K562 (cell line): Measurements from ENCODE around the gene MYO3B. TPM values are rescaled to one million over a fixed set of nuclear protein-coding genes. Genes with fewer than 3 reads are reported as not detected.

Experiments
- ATAC-seq: fragments of 200-7000 bp; cut with Tn5 transposase; 3 replicates; pipeline ENCODE4 v1.9.1; 2020; ENCODE audit warnings: moderate library complexity
- BruUV-seq: library from RNA; stranded (reverse); fragments of 400-500 nt; replicated peaks from 2 replicates; lab custom pipeline; 2021; lab: Mats Ljungman, UMichigan
- CTCF ChIA-PET: fragments of 300-600 bp; formaldehyde crosslinking; extraction: SDS; loops from one replicate; lab custom pipeline; 2021; ENCODE audit warnings: low intra/inter-chr PET ratio; lab: Yijun Ruan, JAX
- POLR2A ChIA-PET: fragments of 300-600, 350-650 bp; sonication (Branson Sonifier 250); formaldehyde crosslinking; extraction: SDS; loops from one replicate; lab custom pipeline; 2021; ENCODE audit warnings: antibody characterized with exemption, inconsistent platforms; lab: Yijun Ruan, JAX
- DNase-seq, 4 experiments: peaks; one replicate each; pipeline versions ENCODE4 v3.0.0 to v3.0.0-alpha.2; 2011 to 2018; ENCODE audit warnings: low spot score in 3 of 4, mixed read lengths in 3 of 4; ENCODE audit errors: extremely low read depth in 1 of 4
- FAIRE-seq: peaks from 2 replicates; lab custom pipeline; 2011; peaks lifted over from hg19 to GRCh38; lab: Jason Lieb, UNC
- H2AFZ ChIP-seq: 2 replicates; pipeline ENCODE4 v1.6.0; 2011; ENCODE audit warnings: low read depth, low read length, control low read depth, inconsistent platforms
- H3K27ac ChIP-seq: fragments of 200-600 bp; 3 replicates; pipeline ENCODE4 v1.8.0; 2011; ENCODE audit warnings: low read depth, mild to moderate bottlenecking, control low read depth, inconsistent platforms, low read length, moderate library complexity, mixed read lengths; ENCODE audit errors: extremely low read depth
- H3K27me3 ChIP-seq, 2 experiments: fragments of 300-600 bp in 1 of 2; 2 replicates in 1 of 2; 3 replicates in 1 of 2; pipeline versions ENCODE4 v1.6.0 to v1.8.0; 2011; ENCODE audit warnings: inconsistent platforms in 2 of 2, low read length in 2 of 2, mild to moderate bottlenecking in 1 of 2, mixed read lengths in 1 of 2, moderate library complexity in 1 of 2; ENCODE audit not compliant: control insufficient read depth in 2 of 2, insufficient read depth in 2 of 2
- H3K36me3 ChIP-seq: fragments of 300-600 bp; 3 replicates; pipeline ENCODE4 v1.8.0; 2011; ENCODE audit warnings: mild to moderate bottlenecking, low read length, inconsistent platforms; ENCODE audit not compliant: control insufficient read depth, insufficient read depth
- H3K4me1 ChIP-seq, 2 experiments: fragments of 200-600 bp in 1 of 2; replicated peaks in 1 of 2; 2 replicates in 1 of 2; 3 replicates in 1 of 2; pipeline versions ENCODE4 v1.5.1 to v1.8.0; 2011; ENCODE audit warnings: inconsistent platforms in 2 of 2, low read length in 2 of 2, mild to moderate bottlenecking in 1 of 2, mixed read lengths in 1 of 2, moderate library complexity in 1 of 2; ENCODE audit not compliant: control insufficient read depth in 2 of 2, insufficient read depth in 2 of 2
- H3K4me2 ChIP-seq: 2 replicates; pipeline ENCODE4 v1.6.1; 2011; ENCODE audit warnings: low read length, control low read depth, inconsistent platforms, mixed read lengths; ENCODE audit not compliant: insufficient read depth
- H3K4me3 ChIP-seq: fragments of 200-600 bp; sonication (generic), shearing (Covaris generic); 2 replicates; pipeline ENCODE4 v1.5.1; 2016; ENCODE audit warnings: control low read depth, inconsistent platforms
- H3K79me2 ChIP-seq: fragments of 200-600 bp; 3 replicates; pipeline ENCODE4 v1.8.0; 2011; ENCODE audit warnings: low read length, inconsistent platforms; ENCODE audit not compliant: control insufficient read depth, insufficient read depth
- H3K9ac ChIP-seq, 2 experiments: 2 replicates each; pipeline versions ENCODE4 v1.6.0 to v1.6.1; 2011; ENCODE audit warnings: low read depth in 2 of 2, low read length in 2 of 2, control low read depth in 1 of 2, inconsistent platforms in 1 of 2, mild to moderate bottlenecking in 1 of 2, mixed read lengths in 1 of 2; ENCODE audit not compliant: insufficient read depth in 1 of 2
- H3K9me1 ChIP-seq: one replicate; pipeline ENCODE4 v1.6.0; 2011; ENCODE audit warnings: inconsistent platforms, mild to moderate bottlenecking, low read length, moderate library complexity; ENCODE audit not compliant: control insufficient read depth, insufficient read depth
- H3K9me3 ChIP-seq: replicated peaks from 2 replicates; pipeline ENCODE4 v1.5.1; 2011; ENCODE audit warnings: low read depth, low read length, inconsistent platforms; ENCODE audit not compliant: control insufficient read depth, insufficient read depth
- H4K20me1 ChIP-seq: replicated peaks from 2 replicates; pipeline ENCODE4 v1.6.1; 2011; ENCODE audit warnings: low read length, inconsistent platforms, mixed read lengths; ENCODE audit not compliant: control insufficient read depth, insufficient read depth
- CCNT2 ChIP-seq: IDR thresholded peaks from 2 replicates; pipeline ENCODE4 v1.6.1; 2011; ENCODE audit warnings: borderline replicate concordance, low read depth, mild to moderate bottlenecking, moderate library complexity, mixed read lengths, low read length; ENCODE audit not compliant: insufficient read length; ENCODE audit errors: extremely low read depth
- CREBBP ChIP-seq: IDR thresholded peaks from one replicate; pipeline ENCODE4 v1.6.1; 2012; ENCODE audit warnings: low read depth, mild to moderate bottlenecking, control low read depth, inconsistent platforms, low read length
- E2F4 ChIP-seq: sonication (generic); formaldehyde crosslinking; IDR thresholded peaks from 2 replicates; pipeline ENCODE4 v1.8.0; 2022; ENCODE audit warnings: mild to moderate bottlenecking, low read depth, missing genetic modification reagents
- HDAC8 ChIP-seq: fragments of 450-650 bp; IDR thresholded peaks from 2 replicates; pipeline ENCODE4 v1.6.1; 2016; ENCODE audit warnings: mild to moderate bottlenecking, missing genetic modification characterization, moderate library complexity, missing compliant biosample characterization
- HNRNPLL ChIP-seq: fragments of 200-400 bp; formaldehyde crosslinking; IDR thresholded peaks from 2 replicates; pipeline ENCODE4 v1.6.1; 2017; ENCODE audit warnings: low read length, low read depth, mild to moderate bottlenecking; ENCODE audit not compliant: poor library complexity, severe bottlenecking
- NR2C1 ChIP-seq, 2 experiments: fragments of 450-650 bp; IDR thresholded peaks; 2 replicates each; pipeline ENCODE4 v1.6.1; 2017; ENCODE audit warnings: mild to moderate bottlenecking in 2 of 2, antibody characterized with exemption in 1 of 2, inconsistent platforms in 1 of 2, missing compliant biosample characterization in 1 of 2, missing genetic modification characterization in 1 of 2
- POLR2B ChIP-seq: fragments of 450-650 bp; IDR thresholded peaks from 2 replicates; pipeline ENCODE4 v1.6.1; 2018; ENCODE audit warnings: low read depth; ENCODE audit not compliant: partially characterized antibody
- PTBP1 ChIP-seq: fragments of 200-400 bp; formaldehyde crosslinking; IDR thresholded peaks from 2 replicates; pipeline ENCODE4 v1.6.1; 2017; ENCODE audit warnings: low read depth, low read length
- SAFB2 ChIP-seq: fragments of 200-400 bp; formaldehyde crosslinking; IDR thresholded peaks from 2 replicates; pipeline ENCODE4 v1.6.1; 2018; ENCODE audit warnings: borderline replicate concordance, low read length, low read depth, moderate library complexity; ENCODE audit not compliant: severe bottlenecking
- TCF7 ChIP-seq: sonication (generic); IDR thresholded peaks from 2 replicates; pipeline ENCODE4 v1.6.1; 2016; ENCODE audit warnings: antibody characterized with exemption, borderline replicate concordance
- TEAD4 ChIP-seq, 2 experiments: sonication (generic) in 1 of 2; formaldehyde crosslinking in 1 of 2; IDR thresholded peaks; 2 replicates each; pipeline versions ENCODE4 v1.6.1 to v1.8.0; 2012 to 2022; ENCODE audit warnings: borderline replicate concordance in 1 of 2, inconsistent platforms in 1 of 2, low read length in 1 of 2, mild to moderate bottlenecking in 1 of 2, missing genetic modification reagents in 1 of 2
- TFE3 ChIP-seq: fragments of 450-650 bp; formaldehyde crosslinking; IDR thresholded peaks from 2 replicates; pipeline ENCODE4 v1.4.0; 2020; ENCODE audit warnings: mild to moderate bottlenecking, mixed read lengths
- ZNF134 ChIP-seq: fragments of 250-450 bp; sonication (Bioruptor Pico); conservative IDR thresholded peaks from 2 replicates; pipeline ENCODE4 v1.4.0; 2020
- ZNF174 ChIP-seq: fragments of 250-450 bp; sonication (Bioruptor Pico); IDR thresholded peaks from 2 replicates; pipeline ENCODE4 v1.4.0; 2020; ENCODE audit warnings: mild to moderate bottlenecking
- ZNF239 ChIP-seq: fragments of 250-450 bp; sonication (Bioruptor Pico); IDR thresholded peaks from 2 replicates; pipeline ENCODE4 v1.4.0; 2020; ENCODE audit warnings: mild to moderate bottlenecking
- ZZZ3 ChIP-seq: fragments of 450-650 bp; IDR thresholded peaks from 2 replicates; pipeline ENCODE4 v1.6.1; 2016; ENCODE audit warnings: antibody characterized with exemption, mild to moderate bottlenecking, moderate library complexity
- WGBS: fragments of 100-300 bp; shearing (Covaris generic); methylation state at CpG from one replicate; pipeline ENCODE4 v1.1.6; 2016; ENCODE audit warnings: low coverage, mixed read lengths; ENCODE audit not compliant: insufficient coverage; ENCODE audit errors: missing lambda C conversion rate; 5-methylcytosine and 5-hydroxymethylcytosine counted together
- in situ Hi-C: fragments of 300-500 bp; cut with MboI; formaldehyde crosslinking; loops from 4 replicates; pipeline ENCODE4 v1.15.0; 2018; ENCODE audit warnings: inconsistent platforms, mixed read lengths
- intact Hi-C: fragments of 100-400 bp; cut with micrococcal nuclease; formaldehyde crosslinking; loops from 2 replicates; pipeline ENCODE4 v1.14.2; 2022
- polyA plus RNA-seq, 8 experiments: library from polyadenylated mRNA; depleted of rRNA in 4 of 8; stranded (reverse) in 5 of 8; unstranded in 3 of 8; fragments of >200 nt; fragmentation: Nextera tagmentation in 2 of 8; fragmentation: Illumina TruSeq in 1 of 8; extraction: Ambion mirVana in 2 of 8; extraction: Trizol in 1 of 8; gene quantifications; 2 replicates each; pipeline versions ENCODE4 v1.2.1 to v1.2.3, GENCODE V29; 2011 to 2014; ENCODE audit warnings: inconsistent platforms in 1 of 8, missing spikeins in 1 of 8
- total RNA-seq, 7 experiments: library from RNA; depleted of rRNA in 6 of 7; stranded (reverse); fragments of >200 nt in 6 of 7; fragmentation: Illumina TruSeq in 2 of 7; extraction: Trizol in 2 of 7; gene quantifications; 2 replicates each; pipeline versions ENCODE4 v1.2.1 to v1.2.3, GENCODE V29; 2011 to 2021; ENCODE audit warnings: low replicate concordance in 1 of 7
- TF ChIP-seq, protein P1 (sequence below): fragments of 250-450 bp; sonication (Bioruptor Pico); IDR thresholded peaks from 2 replicates; pipeline ENCODE4 v1.5.1; 2021; ENCODE audit warnings: mild to moderate bottlenecking

MYO3B gene
- total and polyA plus RNA-seq, 9 of the 15 experiments (the other 6 are each of a cell fraction or from before 2014, with no cell fraction given): 2.7 to 6.5 (median 3.6) TPM

DNA sequence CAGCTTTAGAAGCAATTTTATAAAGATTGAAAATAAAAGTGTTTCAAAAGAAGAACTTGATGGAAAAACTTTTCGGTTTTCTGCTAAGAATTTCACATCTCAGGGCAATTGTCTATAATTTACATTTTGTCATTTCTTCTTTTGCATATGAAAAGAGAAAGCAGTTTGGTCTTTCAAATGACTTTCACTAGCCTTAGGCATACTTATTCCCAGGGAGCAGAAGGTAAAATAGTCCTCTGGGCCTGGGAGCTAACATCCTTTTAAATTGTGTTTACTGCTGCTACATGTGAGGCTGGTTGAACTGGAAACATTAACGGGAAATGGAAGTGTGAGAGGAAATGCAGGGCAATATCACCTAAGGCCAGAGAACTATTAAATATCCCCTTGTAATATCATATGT, 37.1 kb downstream of the MYO3B start:
- Histone ChIP-seq H3K27ac (no peak overlapping the region), H3K9me1 (no peaks in the 10 kb centered on the region), H3K79me2 (no peaks in the 10 kb centered on the region), H2AFZ (no peak overlapping the region), H3K27me3 (no peaks in the 10 kb centered on the region), H3K4me2 (no peak overlapping the region), H3K4me3 (no peak overlapping the region), H3K36me3 (no peaks in the 10 kb centered on the region), H3K9ac (no peak overlapping the region), H4K20me1 (no peaks in the 10 kb centered on the region), H3K4me1 (peaks cover 0 to 6% of the 10 kb centered on the region in 2 experiments; a peak in 2 of 5 replicates), H3K9me3 (peaks cover 2% of the 10 kb centered on the region; the same call in 1 of the 2 replicates)
- in situ Hi-C loops: no loop called here
- FAIRE-seq: no peak
- POLR2A ChIA-PET: interaction anchor here (1.2 kb wide), 1 partner anchor 13 kb away, joined by 4 read pairs; no protein-coding TSS in a partner anchor
- intact Hi-C loops: no loop called here
- 17% methylated on average over 2 of the region's 2 CpGs for WGBS
- ATAC-seq: no peak
- CTCF ChIA-PET: no interaction called here
- no TSS peak for BruUV-seq
- no peak for DNase-seq
- TF ChIP-seq TCF7 (no peak), CCNT2 (no peak), ZNF174 (no peak), SAFB2 (no peak), PTBP1 (no peak), CREBBP (no peak), TEAD4 (IDR thresholded peaks at IDR 0.05; ENCODE audit: low read length) (no peak), TEAD4 (CRISPR knock-in tag; IDR thresholded peaks at IDR 0.05; ENCODE audit: borderline replicate concordance) (no peak), HDAC8 (tag) (no peak), ZZZ3 (no peak), HNRNPLL (no peak), ZNF239 (CRISPR knock-in tag) (no peak), TFE3 (CRISPR knock-in tag) (no peak), NR2C1 (IDR thresholded peaks at IDR 0.05) (no peak), NR2C1 (tag; IDR thresholded peaks at IDR 0.05) (no peak), POLR2B (no peak), ZNF134 (no peak), E2F4 (CRISPR knock-in tag) (no peak)
- TF ChIP-seq, protein P1, sequence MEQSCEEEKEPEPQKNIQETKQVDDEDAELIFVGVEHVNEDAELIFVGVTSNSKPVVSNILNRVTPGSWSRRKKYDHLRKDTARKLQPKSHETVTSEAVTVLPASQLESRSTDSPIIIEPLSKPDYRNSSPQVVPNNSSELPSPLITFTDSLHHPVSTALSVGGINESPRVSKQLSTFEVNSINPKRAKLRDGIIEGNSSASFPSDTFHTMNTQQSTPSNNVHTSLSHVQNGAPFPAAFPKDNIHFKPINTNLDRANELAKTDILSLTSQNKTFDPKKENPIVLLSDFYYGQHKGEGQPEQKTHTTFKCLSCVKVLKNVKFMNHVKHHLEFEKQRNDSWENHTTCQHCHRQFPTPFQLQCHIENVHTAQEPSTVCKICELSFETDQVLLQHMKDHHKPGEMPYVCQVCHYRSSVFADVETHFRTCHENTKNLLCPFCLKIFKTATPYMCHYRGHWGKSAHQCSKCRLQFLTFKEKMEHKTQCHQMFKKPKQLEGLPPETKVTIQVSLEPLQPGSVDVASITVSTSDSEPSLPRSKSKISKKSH (CRISPR knock-in tag): no peak
